ENCODE results near the gene C6orf136. TPM values are rescaled to one million over a fixed set of nuclear protein-coding genes. Genes with fewer than 3 reads are reported as not detected.

C6orf136 gene
- total and polyA plus RNA-seq, 5 donors from 2014 or later: 7.5 to 24.4 (median 13.4) TPM

GRCh38 chr6:30617565-30618269 is 29.2 kb upstream of the C6orf136 start, which contains the start of gene MRPS18B:
MRPS18B (plus strand) TSS chr6:30617840; CDS start chr6:30617866, 26 bp downstream.
- ATAC-seq (ENCODE audit: low read depth in 2 of 2) (peak; percentile 76 to 77), DNase-seq (peak; percentile 98 to 99 (median 99))
- peak within 1 kb of the TSS; percentile 100 for H3K27ac Mint-ChIP-seq
- Histone ChIP-seq H3K4me3 (ENCODE audit: low read depth, low read length) (peak within 1 kb of the TSS; percentile 100), H3K9me3 (ENCODE audit: control insufficient read depth in 2 of 2, low read length in 2 of 2) (no peaks in the 10 kb centered on the region), H3K27me3 (ENCODE audit: control insufficient read depth, insufficient read depth, low read length) (no peaks in the 10 kb centered on the region), H3K4me1 (ENCODE audit: control insufficient read depth, insufficient read depth, low read length, poor library complexity, severe bottlenecking) (peaks cover 37% of the 10 kb centered on the region), H3K27ac (ENCODE audit: insufficient read depth, low read length, poor library complexity, severe bottlenecking) (peak within 1 kb of the TSS; percentile 98), H3K36me3 (ENCODE audit: control insufficient read depth, insufficient read depth, low read length) (peaks cover 44% of the 10 kb centered on the region)
- peaks cover 0 to 3% (median 0%) of the 10 kb centered on the region in 7 donors for H3K9me3 Mint-ChIP-seq
- H3K4me3 Mint-ChIP-seq: peak within 1 kb of the TSS; percentile 96 to 100 (median 97)
- peaks cover 18% of the 10 kb centered on the region for H3K27me3 Mint-ChIP-seq
- H3K4me1 Mint-ChIP-seq: peaks cover 13 to 40% (median 27%) of the 10 kb centered on the region in 4 donors
- H3K36me3 Mint-ChIP-seq: peaks cover 35% of the 10 kb centered on the region

- Mint-ChIP-seq H3K4me1 (peaks cover 13 to 34% (median 22%) of the 10 kb centered on the region in 4 donors), H3K36me3 (peaks cover 34% of the 10 kb centered on the region), H3K9me3 (peaks cover 0 to 3% (median 0%) of the 10 kb centered on the region in 7 donors), H3K4me3 (peak overlapping the region; percentile 96 to 100 (median 97)), H3K27me3 (peaks cover 18% of the 10 kb centered on the region), H3K27ac (peak overlapping the region; percentile 100)
- Histone ChIP-seq H3K9me3 (ENCODE audit: control insufficient read depth in 2 of 2, low read length in 2 of 2) (no peaks in the 10 kb centered on the region), H3K4me3 (ENCODE audit: low read depth, low read length) (peak overlapping the region; percentile 98), H3K36me3 (ENCODE audit: control insufficient read depth, insufficient read depth, low read length) (peaks cover 50% of the 10 kb centered on the region), H3K27me3 (ENCODE audit: control insufficient read depth, insufficient read depth, low read length) (no peaks in the 10 kb centered on the region), H3K27ac (ENCODE audit: insufficient read depth, low read length, poor library complexity, severe bottlenecking) (peak overlapping the region; percentile 98), H3K4me1 (ENCODE audit: control insufficient read depth, insufficient read depth, low read length, poor library complexity, severe bottlenecking) (peaks cover 31% of the 10 kb centered on the region)
- ATAC-seq (ENCODE audit: low read depth in 2 of 2): no peak
- no peak for DNase-seq
Observed at GRCh38 chr6:30618270-30618797, 28.6 kb upstream of the C6orf136 start.

- H3K36me3 Mint-ChIP-seq: peaks cover 34% of the 10 kb centered on the region
- peaks cover 18% of the 10 kb centered on the region for H3K27me3 Mint-ChIP-seq
- peak overlapping the region in 1 of 3 donors; percentile 100 for H3K27ac Mint-ChIP-seq
- Histone ChIP-seq H3K36me3 (ENCODE audit: control insufficient read depth, insufficient read depth, low read length) (peaks cover 58% of the 10 kb centered on the region), H3K9me3 (ENCODE audit: control insufficient read depth in 2 of 2, low read length in 2 of 2) (no peaks in the 10 kb centered on the region), H3K4me1 (ENCODE audit: control insufficient read depth, insufficient read depth, low read length, poor library complexity, severe bottlenecking) (peaks cover 18% of the 10 kb centered on the region), H3K27ac (ENCODE audit: insufficient read depth, low read length, poor library complexity, severe bottlenecking) (peak overlapping the region; percentile 98), H3K27me3 (ENCODE audit: control insufficient read depth, insufficient read depth, low read length) (no peaks in the 10 kb centered on the region), H3K4me3 (ENCODE audit: low read depth, low read length) (peak overlapping the region; percentile 19)
- H3K4me1 Mint-ChIP-seq: peaks cover 6 to 24% (median 11%) of the 10 kb centered on the region in 4 donors
- no peak for DNase-seq
- no peak for ATAC-seq (ENCODE audit: low read depth in 2 of 2)
- peak overlapping the region in 1 of 4 donors; percentile 96 for H3K4me3 Mint-ChIP-seq
- H3K9me3 Mint-ChIP-seq: peaks cover 0 to 3% (median 0%) of the 10 kb centered on the region in 7 donors
Observed at GRCh38 chr6:30619561-30619960, 27.4 kb upstream of the C6orf136 start.

GRCh38 chr6:30625511-30625910 is 21.4 kb upstream of the C6orf136 start:
- H3K27me3 ChIP-seq (ENCODE audit: control insufficient read depth, insufficient read depth, low read length): no peaks in the 10 kb centered on the region
- Mint-ChIP-seq H3K27me3 (no peaks in the 10 kb centered on the region), H3K9me3 (no peaks in the 10 kb centered on the region), H3K27ac (peak overlapping the region in 1 of 3 donors; percentile 98), H3K4me3 (peak overlapping the region in 2 of 4 donors; percentile 42 to 61), H3K36me3 (peaks cover 12% of the 10 kb centered on the region), H3K4me1 (peaks cover 6 to 31% (median 16%) of the 10 kb centered on the region in 4 donors)
- H3K27ac ChIP-seq (ENCODE audit: insufficient read depth, low read length, poor library complexity, severe bottlenecking): no peak overlapping the region
- H3K4me3 ChIP-seq (ENCODE audit: low read depth, low read length): no peak overlapping the region
- peaks cover 17% of the 10 kb centered on the region for H3K4me1 ChIP-seq (ENCODE audit: control insufficient read depth, insufficient read depth, low read length, poor library complexity, severe bottlenecking)
- DNase-seq (no peak), ATAC-seq (ENCODE audit: low read depth in 2 of 2) (no peak)
- peaks cover 46% of the 10 kb centered on the region for H3K36me3 ChIP-seq (ENCODE audit: control insufficient read depth, insufficient read depth, low read length)
- H3K9me3 ChIP-seq (ENCODE audit: control insufficient read depth in 2 of 2, low read length in 2 of 2): no peaks in the 10 kb centered on the region

- peak within 1 kb of the TSS; percentile 92 to 98 (median 97) for H3K27ac Mint-ChIP-seq
- H3K9me3 Mint-ChIP-seq: no peaks in the 10 kb centered on the region
- Histone ChIP-seq H3K9me3 (ENCODE audit: control insufficient read depth in 2 of 2, low read length in 2 of 2) (no peaks in the 10 kb centered on the region), H3K4me3 (ENCODE audit: low read depth, low read length) (peak within 1 kb of the TSS; percentile 65), H3K4me1 (ENCODE audit: control insufficient read depth, insufficient read depth, low read length, poor library complexity, severe bottlenecking) (peaks cover 17% of the 10 kb centered on the region), H3K27ac (ENCODE audit: insufficient read depth, low read length, poor library complexity, severe bottlenecking) (peak within 1 kb of the TSS; percentile 90), H3K36me3 (ENCODE audit: control insufficient read depth, insufficient read depth, low read length) (peaks cover 37% of the 10 kb centered on the region), H3K27me3 (ENCODE audit: control insufficient read depth, insufficient read depth, low read length) (no peaks in the 10 kb centered on the region)
- H3K27me3 Mint-ChIP-seq: no peaks in the 10 kb centered on the region
- ATAC-seq (ENCODE audit: low read depth in 2 of 2) (peak; percentile 97), DNase-seq (peak; percentile 87 to 89 (median 88))
- peak within 1 kb of the TSS; percentile 91 to 92 (median 91) for H3K4me3 Mint-ChIP-seq
- H3K4me1 Mint-ChIP-seq: peaks cover 6 to 29% (median 15%) of the 10 kb centered on the region in 4 donors
- H3K36me3 Mint-ChIP-seq: peaks cover 16% of the 10 kb centered on the region
Observed at GRCh38 chr6:30626484-30627366, 20.2 kb upstream of the C6orf136 start, which contains the start of gene ATAT1. ATAT1 (plus strand) TSS chr6:30626874.

- no peak overlapping the region for H3K4me3 ChIP-seq (ENCODE audit: low read depth, low read length)
- no peak overlapping the region for H3K27ac ChIP-seq (ENCODE audit: insufficient read depth, low read length, poor library complexity, severe bottlenecking)
- H3K4me1 Mint-ChIP-seq: peaks cover 0 to 4% (median 1%) of the 10 kb centered on the region in 4 donors
- H3K9me3 Mint-ChIP-seq: no peaks in the 10 kb centered on the region
- no peaks in the 10 kb centered on the region for H3K27me3 ChIP-seq (ENCODE audit: control insufficient read depth, insufficient read depth, low read length)
- no peak for DNase-seq
- no peaks in the 10 kb centered on the region for H3K27me3 Mint-ChIP-seq
- H3K36me3 ChIP-seq (ENCODE audit: control insufficient read depth, insufficient read depth, low read length): peaks cover 3% of the 10 kb centered on the region
- H3K36me3 Mint-ChIP-seq: peaks cover 29% of the 10 kb centered on the region
- H3K4me1 ChIP-seq (ENCODE audit: control insufficient read depth, insufficient read depth, low read length, poor library complexity, severe bottlenecking): no peaks in the 10 kb centered on the region
- H3K9me3 ChIP-seq (ENCODE audit: control insufficient read depth in 2 of 2, low read length in 2 of 2): no peaks in the 10 kb centered on the region
- H3K4me3 Mint-ChIP-seq: no peak overlapping the region
- ATAC-seq (ENCODE audit: low read depth in 2 of 2): no peak
- H3K27ac Mint-ChIP-seq: peak overlapping the region in 2 of 3 donors; percentile 52 to 92
Observed at GRCh38 chr6:30635834-30636233, 11.1 kb upstream of the C6orf136 start.

- H3K4me3 Mint-ChIP-seq: peak overlapping the region in 1 of 4 donors; percentile 58
- no peaks in the 10 kb centered on the region for H3K27me3 Mint-ChIP-seq
- Histone ChIP-seq H3K4me3 (ENCODE audit: low read depth, low read length) (no peak overlapping the region), H3K36me3 (ENCODE audit: control insufficient read depth, insufficient read depth, low read length) (peaks cover 3% of the 10 kb centered on the region), H3K9me3 (ENCODE audit: control insufficient read depth in 2 of 2, low read length in 2 of 2) (no peaks in the 10 kb centered on the region), H3K27ac (ENCODE audit: insufficient read depth, low read length, poor library complexity, severe bottlenecking) (no peak overlapping the region), H3K27me3 (ENCODE audit: control insufficient read depth, insufficient read depth, low read length) (no peaks in the 10 kb centered on the region), H3K4me1 (ENCODE audit: control insufficient read depth, insufficient read depth, low read length, poor library complexity, severe bottlenecking) (no peaks in the 10 kb centered on the region)
- peaks cover 2 to 15% (median 6%) of the 10 kb centered on the region in 4 donors for H3K4me1 Mint-ChIP-seq
- ATAC-seq (ENCODE audit: low read depth in 2 of 2) (no peak), DNase-seq (peak in 1 of 3 donors; percentile 32)
- H3K36me3 Mint-ChIP-seq: peaks cover 17% of the 10 kb centered on the region
- H3K9me3 Mint-ChIP-seq: no peaks in the 10 kb centered on the region
- H3K27ac Mint-ChIP-seq: no peak overlapping the region
Observed at GRCh38 chr6:30640481-30640880, 6.5 kb upstream of the C6orf136 start.

Measured in CD4-positive, CD25-positive, alpha-beta regulatory T cell (primary cell).